Heart left ventricle (tissue), 16 donors: Measurements from ENCODE around the gene MAST4. TPM values are rescaled to one million over a fixed set of nuclear protein-coding genes. Genes with fewer than 3 reads are reported as not detected.

Experiments
- ATAC-seq, 4 donors: fragments of 200-7000 bp; cut with Tn5 transposase; one replicate each; pipeline ENCODE4 v1.9.1; 2020 to 2022; ENCODE audit warnings: moderate library complexity in 4 of 4, mild to moderate bottlenecking in 3 of 4, moderate number of reproducible peaks in 1 of 4
- DNase-seq, 5 donors: peaks; one replicate each; pipeline ENCODE4 v3.0.0-alpha.2; 2020
- H3K27ac ChIP-seq, 12 donors: fragments of 200-600 bp; sonication (generic) in 4 of 12; one replicate each; pipeline versions ENCODE4 v1.5.0 to v1.8.0; 2016 to 2022; ENCODE audit warnings: mild to moderate bottlenecking in 2 of 12
- H3K27me3 ChIP-seq, 9 donors: fragments of 200-600 bp; sonication (generic) in 2 of 9; one replicate each; pipeline versions ENCODE4 v1.5.1 to v1.8.0; 2016 to 2022; ENCODE audit warnings: mild to moderate bottlenecking in 3 of 9
- H3K36me3 ChIP-seq, 9 donors: fragments of 200-600 bp; sonication (generic) in 2 of 9; one replicate each; pipeline versions ENCODE4 v1.5.0 to v1.8.0; 2018 to 2022; ENCODE audit warnings: mild to moderate bottlenecking in 2 of 9
- H3K4me1 ChIP-seq, 12 donors: fragments of 200-600 bp; sonication (generic) in 4 of 12; one replicate each; pipeline versions ENCODE4 v1.5.0 to v1.8.0; 2016 to 2022; ENCODE audit warnings: mild to moderate bottlenecking in 3 of 12
- H3K4me3 ChIP-seq, 12 donors: fragments of 200-600 bp; sonication (generic) in 4 of 12; one replicate each; pipeline versions ENCODE4 v1.5.0 to v1.8.0; 2017 to 2022; ENCODE audit warnings: mild to moderate bottlenecking in 9 of 12, moderate library complexity in 4 of 12
- H3K9me3 ChIP-seq, 12 donors: fragments of 200-600 bp; sonication (generic) in 4 of 12; one replicate each; pipeline versions ENCODE4 v1.5.0 to v1.8.0; 2016 to 2022; ENCODE audit warnings: mild to moderate bottlenecking in 1 of 12
- CTCF ChIP-seq, 12 donors: fragments of 200-600 bp; sonication (generic) in 4 of 12; IDR thresholded peaks; one replicate each; pipeline versions ENCODE4 v1.5.0 to v1.8.0; 2018 to 2022; ENCODE audit warnings: antibody characterized with exemption in 12 of 12, mild to moderate bottlenecking in 5 of 12
- POLR2A ChIP-seq, 2 donors: fragments of 450-650 bp; IDR thresholded peaks; one replicate each; pipeline ENCODE4 v1.6.1; 2017; ENCODE audit warnings: antibody characterized with exemption in 2 of 2, mild to moderate bottlenecking in 2 of 2, moderate library complexity in 2 of 2
- WGBS, 4 donors: extraction: QIAGEN DNeasy Blood & Tissue Kit in 2 of 4; methylation state at CpG; one replicate each; pipeline versions ENCODE4 v1.1.5 to v1.1.7; 2013 to 2018; 5-methylcytosine and 5-hydroxymethylcytosine counted together
- intact Hi-C, 10 donors: fragments of 100-400 bp; cut with DNase I; formaldehyde crosslinking; loops; one replicate each; pipeline versions ENCODE4 v1.11.1 to v1.14.2; 2022
- polyA plus RNA-seq, 2 donors: library from polyadenylated mRNA; stranded (reverse); fragments of 200-250 nt; gene quantifications; one replicate each; pipeline ENCODE4 v1.2.3, GENCODE V29; 2013
- total RNA-seq, 9 donors: library from RNA; depleted of rRNA in 2 of 9; stranded (reverse); fragments of >200 nt in 2 of 9; fragmentation: NEBNext Ultra II Directional in 3 of 9; extraction: Animal tissue kit (Norgen Biotek cat#: 25700) in 3 of 9; gene quantifications; one replicate each; pipeline versions ENCODE4 v1.1.0 to v1.2.4, GENCODE V29; 2016 to 2023
- donor health status: ischemic (EF 13 %, LVEDD 7.1; RV severe dilation, severe dysfunction).
- donor health status: healthy with polysubstance abuse.
- donor health status: DM: no; HTN: yes; CAD: no.
- donor health status: DM: no; HTN: no; CAD: no.
- donor health status: ischemic (EF 25% LVEDD 6.9; RV normal size, moderate dysfunction).
- donor health status: ischemic (EF 25% LVEDD 5.7; RV mildly dilated, moderate dysfunction).
- donor health status: healthy.
- donor health status: DM: yes; HTN: yes; CAD: no.
- donor health status: ischemic (EF 35%, LVEDD 5.7; RV mildly dilated, moderate dysfunction).
- donor health status: nonischemic (EF 11% LVEDD 7.7; RV severe dilation, severe dysfunction).
- donor health status: DM: yes; HTN: yes; CAD: no.
- donor health status: PGD.
- donor health status: ischemic (EF 29% LVEDD 5.4; RV normal size, mild dysfunction).
- donor health status: nonischemic (EF 23%, LVEDD 6.1; RV moderate dilation, normal function).

MAST4 gene
- total and polyA plus RNA-seq, 11 donors: 26.8 to 96.2 (median 68.1) TPM

- Histone ChIP-seq H3K36me3 (no peaks in the 10 kb centered on the region), H3K27ac (no peak overlapping the region), H3K4me1 (peaks cover 0 to 40% (median 9%) of the 10 kb centered on the region in 12 donors), H3K9me3 (no peaks in the 10 kb centered on the region), H3K4me3 (no peak overlapping the region), H3K27me3 (no peaks in the 10 kb centered on the region)
- intact Hi-C loops: loop anchor here in 5 of 10 donors (5.0 to 10.0 kb wide), 4 partner anchors 125 to 302 kb away; no protein-coding TSS in a partner anchor
- no peak for TF ChIP-seq POLR2A (IDR thresholded peaks at IDR 0.05)
- TF ChIP-seq CTCF (IDR thresholded peaks at IDR 0.05): no peak
- DNase-seq (no peak), ATAC-seq (no peak)
Observed at GRCh38 chr5:66609615-66610014, 13.4 kb downstream of the MAST4 start.

- no peak overlapping the region for H3K4me3 ChIP-seq
- ATAC-seq (peak in 3 of 4 donors; percentile 35 to 49 (median 38)), DNase-seq (no peak)
- H3K4me1 ChIP-seq: peaks cover 0 to 59% (median 15%) of the 10 kb centered on the region in 12 donors
- H3K27ac ChIP-seq: no peak overlapping the region
- TF ChIP-seq CTCF (IDR thresholded peaks at IDR 0.05) (no peak), POLR2A (IDR thresholded peaks at IDR 0.05) (no peak)
- WGBS, 4 donors: 56 to 77% (median 64%) methylated on average over 5 of the region's 5 CpGs
- H3K36me3 ChIP-seq: no peaks in the 10 kb centered on the region
- intact Hi-C loops: loop anchor here in 2 of 10 donors (5.0 to 10.0 kb wide), 2 partner anchors 123 to 130 kb away; no protein-coding TSS in a partner anchor
- no peaks in the 10 kb centered on the region for H3K27me3 ChIP-seq
- no peaks in the 10 kb centered on the region for H3K9me3 ChIP-seq
Observed at GRCh38 chr5:66612226-66612625, 16.0 kb downstream of the MAST4 start.

GRCh38 chr5:66615136-66615535 lies 18.9 kb downstream of the MAST4 start:
- intact Hi-C loops: loop anchor here in 1 of 10 donors (10.0 kb wide), 1 partner anchor 120 kb away; no protein-coding TSS in a partner anchor
- Histone ChIP-seq H3K4me1 (peaks cover 2 to 73% (median 25%) of the 10 kb centered on the region in 12 donors), H3K27ac (no peak overlapping the region), H3K4me3 (no peak overlapping the region), H3K9me3 (no peaks in the 10 kb centered on the region), H3K27me3 (no peaks in the 10 kb centered on the region), H3K36me3 (no peaks in the 10 kb centered on the region)
- TF ChIP-seq CTCF (IDR thresholded peaks at IDR 0.05) (no peak), POLR2A (IDR thresholded peaks at IDR 0.05) (no peak)
- ATAC-seq: no peak
- 43 to 67% (median 62%) methylated on average over 2 to 3 of the region's 3 CpGs for WGBS, 4 donors
- DNase-seq: no peak

- no peak for DNase-seq
- H3K36me3 ChIP-seq: no peaks in the 10 kb centered on the region
- intact Hi-C loops: loop anchor here in 1 of 10 donors (10.0 kb wide), 1 partner anchor 119 kb away; no protein-coding TSS in a partner anchor
- H3K4me1 ChIP-seq: peaks cover 2 to 71% (median 26%) of the 10 kb centered on the region in 12 donors
- H3K27ac ChIP-seq: no peak overlapping the region
- no peak for ATAC-seq
- no peaks in the 10 kb centered on the region for H3K9me3 ChIP-seq
- TF ChIP-seq POLR2A (IDR thresholded peaks at IDR 0.05) (no peak), CTCF (IDR thresholded peaks at IDR 0.05) (no peak)
- 58 to 73% (median 63%) methylated on average over 4 of the region's 4 CpGs for WGBS, 4 donors
- H3K4me3 ChIP-seq: no peak overlapping the region
- no peaks in the 10 kb centered on the region for H3K27me3 ChIP-seq
Observed at GRCh38 chr5:66615894-66616293, 19.7 kb downstream of the MAST4 start.
